ENCODE data around the gene CDH23.
A peak's percentile ranks its signal among the peaks of the same experiment; 100 is the strongest.

Gene CDH23

DNA sequence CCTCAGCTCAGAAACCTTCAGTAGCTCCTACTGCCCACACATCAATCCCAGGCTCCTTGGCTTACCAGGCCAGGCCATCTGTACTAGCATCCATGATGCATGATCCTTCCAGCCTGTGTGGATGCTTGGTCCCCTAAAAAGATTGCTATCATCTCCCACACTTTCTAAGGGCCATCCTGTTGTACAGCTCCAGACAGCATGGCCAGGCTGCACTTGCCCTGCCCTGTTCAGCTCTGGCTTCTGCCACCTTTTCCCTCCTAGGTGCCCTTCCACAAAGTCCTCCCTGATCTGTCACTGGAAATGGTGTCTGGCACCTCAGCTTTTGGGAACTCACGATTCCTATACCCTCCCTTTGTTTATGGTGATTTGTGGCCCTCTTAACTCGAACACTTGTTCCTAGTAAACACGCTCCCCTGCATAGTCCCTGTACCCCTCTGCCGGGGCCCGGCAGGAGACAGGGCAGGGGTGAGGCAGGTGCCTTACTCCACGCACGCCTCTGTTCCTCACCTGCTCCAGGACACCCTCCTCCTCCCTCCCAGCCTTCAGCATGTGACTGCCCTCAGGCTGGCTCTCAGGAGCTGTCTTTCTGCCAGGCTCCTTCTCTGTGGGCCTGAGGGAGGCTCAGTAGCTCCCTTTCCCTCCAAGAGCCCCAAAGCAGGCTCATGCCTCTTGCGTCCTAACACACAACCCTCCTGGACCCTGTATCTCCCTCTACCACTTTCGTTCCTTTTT, 71.8 kb downstream of the CDH23 start:
- Mint-ChIP-seq H3K27ac (no peak overlapping the region), H3K4me3 (no peak overlapping the region), H3K36me3 (ENCODE audit: low read depth) (no peaks in the 10 kb centered on the region), H3K4me1 (ENCODE audit: low read depth) (no peaks in the 10 kb centered on the region), H3K9me3 (no peaks in the 10 kb centered on the region), H3K27me3 (no peaks in the 10 kb centered on the region)
- intact Hi-C loops (cut with micrococcal nuclease) = no loop called here

DNA sequence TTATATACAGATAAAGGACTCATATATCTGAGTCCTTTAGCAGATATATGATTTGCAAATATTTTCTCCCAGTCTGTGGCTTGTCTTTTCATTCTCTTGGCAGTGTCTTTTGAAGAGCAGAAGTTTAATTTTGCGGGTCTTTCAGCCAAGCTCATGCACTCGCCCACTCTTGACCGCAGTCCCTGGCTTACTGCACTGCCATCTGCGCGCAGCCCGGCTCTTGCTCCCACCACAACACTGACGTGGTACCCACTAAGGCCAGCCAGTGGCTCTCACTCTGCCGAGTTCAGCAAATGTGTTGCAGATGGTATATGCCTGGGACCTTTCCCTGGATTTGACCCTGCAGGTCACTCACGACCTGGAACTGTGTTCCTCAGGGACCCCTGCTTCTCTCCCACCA, 74.3 kb downstream of the CDH23 start:
- H3K4me1 Mint-ChIP-seq (ENCODE audit: low read depth) = peaks cover 16% of the 10 kb centered on the region
- no peaks in the 10 kb centered on the region for H3K9me3 Mint-ChIP-seq
- no peak overlapping the region for H3K27ac Mint-ChIP-seq
- no peaks in the 10 kb centered on the region for H3K36me3 Mint-ChIP-seq (ENCODE audit: low read depth)
- no peak overlapping the region for H3K4me3 Mint-ChIP-seq
- intact Hi-C loops (cut with micrococcal nuclease) = loop anchor here (10.0 kb wide), 1 partner anchor 86 kb away; no protein-coding TSS in a partner anchor
- H3K27me3 Mint-ChIP-seq = no peaks in the 10 kb centered on the region

DNA sequence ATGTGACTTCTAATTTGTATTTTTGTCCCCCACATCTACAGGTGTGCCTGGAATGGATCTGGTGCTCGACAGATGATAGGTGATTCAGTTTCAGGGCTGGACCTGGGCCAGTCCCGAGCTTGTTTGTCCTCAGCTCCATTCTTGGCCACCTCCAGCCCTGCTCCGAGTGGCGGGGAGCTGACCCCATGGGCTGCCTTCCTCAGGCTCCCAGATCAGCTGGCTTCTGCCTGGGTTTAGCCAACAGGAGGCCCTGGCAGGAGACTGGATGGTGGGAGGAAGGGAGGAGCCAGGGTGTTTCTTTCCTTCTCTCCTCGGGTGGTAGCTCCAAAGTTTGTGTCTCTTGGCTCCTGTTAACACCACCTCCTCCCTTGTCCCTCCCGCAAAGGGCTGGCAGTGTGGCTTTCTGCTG, 75.2 kb downstream of the CDH23 start:
- intact Hi-C loops (cut with micrococcal nuclease) = loop anchor here (10.0 kb wide), 1 partner anchor 87 kb away; no protein-coding TSS in a partner anchor
- H3K27ac Mint-ChIP-seq = no peak overlapping the region
- no peaks in the 10 kb centered on the region for H3K27me3 Mint-ChIP-seq
- peaks cover 25% of the 10 kb centered on the region for H3K4me1 Mint-ChIP-seq (ENCODE audit: low read depth)
- H3K9me3 Mint-ChIP-seq = no peaks in the 10 kb centered on the region
- no peaks in the 10 kb centered on the region for H3K36me3 Mint-ChIP-seq (ENCODE audit: low read depth)
- H3K4me3 Mint-ChIP-seq = no peak overlapping the region

DNA sequence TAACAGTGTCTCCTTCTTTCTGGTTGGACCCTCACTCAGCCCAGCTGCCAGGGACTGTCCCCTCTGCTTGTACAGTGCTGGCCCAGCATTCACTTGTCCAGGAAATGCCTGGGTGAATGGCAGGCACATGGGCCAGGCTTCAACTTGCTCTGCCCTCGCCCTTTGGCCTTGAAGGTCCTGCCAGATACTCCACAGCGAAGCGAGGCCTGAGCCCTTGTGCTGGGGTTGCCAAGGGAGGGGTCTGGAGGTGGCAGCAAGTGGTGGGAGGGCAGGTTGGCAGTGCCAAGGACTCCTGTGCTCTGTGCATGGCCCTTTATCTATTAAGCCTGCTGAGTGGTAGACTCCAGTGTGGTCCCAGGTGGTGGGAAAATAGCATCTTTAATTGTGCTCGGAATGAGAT, 75.7 kb downstream of the CDH23 start:
- no peak overlapping the region for H3K4me3 Mint-ChIP-seq
- H3K9me3 Mint-ChIP-seq = no peaks in the 10 kb centered on the region
- H3K27ac Mint-ChIP-seq = no peak overlapping the region
- H3K4me1 Mint-ChIP-seq (ENCODE audit: low read depth) = peaks cover 25% of the 10 kb centered on the region
- intact Hi-C loops (cut with micrococcal nuclease) = loop anchor here (10.0 kb wide), 1 partner anchor 88 kb away; no protein-coding TSS in a partner anchor
- H3K27me3 Mint-ChIP-seq = peaks cover 1% of the 10 kb centered on the region
- H3K36me3 Mint-ChIP-seq (ENCODE audit: low read depth) = no peaks in the 10 kb centered on the region

DNA sequence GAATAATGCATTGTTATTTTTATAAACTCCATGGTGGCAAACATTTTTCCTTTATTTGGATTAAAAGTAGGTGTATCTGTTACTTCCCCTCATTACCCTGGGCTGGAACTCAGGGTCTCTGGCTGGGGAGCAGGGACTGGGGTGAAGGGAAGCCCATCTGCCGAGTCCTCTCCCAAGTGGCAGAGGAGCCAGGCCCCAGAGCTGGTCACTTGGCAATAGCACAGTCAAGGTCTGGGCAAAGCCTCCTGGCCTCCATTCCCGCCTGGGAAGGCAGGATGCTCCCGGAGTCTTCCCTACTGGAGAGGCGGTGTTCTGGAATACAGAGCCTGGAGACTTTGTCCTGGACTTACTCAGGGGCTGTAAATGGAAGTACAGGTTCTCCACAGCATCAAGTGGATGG, 76.2 kb downstream of the CDH23 start:
- H3K27ac Mint-ChIP-seq = no peak overlapping the region
- H3K4me1 Mint-ChIP-seq (ENCODE audit: low read depth) = peaks cover 25% of the 10 kb centered on the region
- H3K36me3 Mint-ChIP-seq (ENCODE audit: low read depth) = no peaks in the 10 kb centered on the region
- peaks cover 1% of the 10 kb centered on the region for H3K27me3 Mint-ChIP-seq
- intact Hi-C loops (cut with micrococcal nuclease) = loop anchor here (10.0 kb wide), 1 partner anchor 88 kb away; no protein-coding TSS in a partner anchor
- no peak overlapping the region for H3K4me3 Mint-ChIP-seq
- H3K9me3 Mint-ChIP-seq = no peaks in the 10 kb centered on the region

DNA sequence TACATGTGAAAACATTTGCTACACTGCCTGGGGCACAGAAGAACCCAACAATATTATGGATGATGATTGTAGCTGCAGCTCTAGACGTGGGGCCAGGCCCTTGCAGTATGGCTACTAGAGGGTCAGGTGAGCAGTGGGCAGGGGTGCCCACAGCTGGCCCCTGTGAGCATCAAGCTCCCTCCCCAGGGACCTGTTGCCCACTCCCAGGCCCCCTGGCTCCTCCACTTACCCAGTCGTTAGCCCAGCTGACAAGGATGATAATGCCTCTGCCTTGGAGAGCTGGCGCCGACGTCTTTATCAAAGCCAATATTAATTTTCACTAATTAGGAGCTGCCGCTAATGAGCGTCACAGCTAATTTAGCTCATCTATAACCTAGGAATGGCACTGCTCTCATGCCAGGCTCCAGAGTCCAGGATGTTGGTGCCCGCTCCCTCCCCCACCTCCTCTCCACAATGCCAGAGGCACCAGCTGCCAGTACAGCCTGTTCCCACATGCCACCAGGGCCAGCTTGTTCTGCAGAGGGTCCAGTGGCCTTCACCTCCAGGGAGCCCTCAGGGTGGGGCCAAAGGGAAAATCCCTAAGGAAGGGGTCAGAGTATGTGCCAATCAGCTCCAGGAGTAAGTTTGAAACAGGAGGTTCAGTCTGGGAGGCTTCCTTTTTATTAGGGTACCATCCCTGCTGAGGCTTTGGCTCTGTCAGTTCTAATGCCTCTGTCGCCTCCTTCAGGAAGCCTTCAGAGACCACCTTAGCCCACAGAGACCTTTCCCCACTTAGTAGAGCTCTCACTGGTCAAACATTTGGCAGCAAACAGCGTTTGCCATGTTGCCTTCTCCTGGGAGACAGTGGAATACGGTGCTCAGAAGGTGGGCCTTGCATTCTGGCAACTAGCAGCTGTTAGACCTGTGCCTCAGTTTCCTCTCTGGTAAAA, 77.2 kb downstream of the CDH23 start:
- H3K27ac Mint-ChIP-seq = peak overlapping the region; percentile 81
- H3K4me1 Mint-ChIP-seq (ENCODE audit: low read depth) = peaks cover 33% of the 10 kb centered on the region
- H3K36me3 Mint-ChIP-seq (ENCODE audit: low read depth) = no peaks in the 10 kb centered on the region
- H3K27me3 Mint-ChIP-seq = peaks cover 4% of the 10 kb centered on the region
- intact Hi-C loops (cut with micrococcal nuclease) = loop anchor here (10.0 kb wide), 1 partner anchor 89 kb away; no protein-coding TSS in a partner anchor
- H3K4me3 Mint-ChIP-seq = no peak overlapping the region
- H3K9me3 Mint-ChIP-seq = no peaks in the 10 kb centered on the region

DNA sequence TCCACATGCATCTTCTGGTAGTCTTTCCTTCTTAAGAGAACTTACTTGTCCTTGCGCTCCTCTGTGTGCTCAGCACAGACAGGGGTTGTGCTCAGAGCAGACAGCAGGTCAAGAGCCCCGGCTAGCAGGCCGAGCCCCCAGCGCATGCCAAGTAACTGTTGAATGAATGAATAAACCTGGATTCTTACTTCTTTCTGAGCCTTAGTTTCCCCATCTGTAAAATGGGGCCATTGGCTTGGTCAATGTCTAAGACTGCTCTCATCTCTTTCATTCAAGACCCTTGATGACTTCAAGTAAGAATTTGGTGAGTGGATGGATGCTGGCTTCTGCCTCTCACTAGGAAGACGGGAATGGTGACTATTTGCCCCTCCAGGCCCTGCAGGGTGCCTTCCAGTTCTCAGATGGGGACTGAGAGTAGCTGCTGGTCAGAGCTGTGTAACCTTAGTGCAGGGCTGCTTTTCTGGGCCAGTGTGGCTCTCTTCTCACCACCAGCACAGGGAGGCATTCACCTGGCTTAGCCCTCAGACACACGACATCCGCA, 78.1 kb downstream of the CDH23 start:
- Mint-ChIP-seq H3K27ac (peak overlapping the region; percentile 81), H3K27me3 (peaks cover 4% of the 10 kb centered on the region), H3K4me3 (no peak overlapping the region), H3K4me1 (ENCODE audit: low read depth) (peaks cover 36% of the 10 kb centered on the region), H3K36me3 (ENCODE audit: low read depth) (no peaks in the 10 kb centered on the region), H3K9me3 (no peaks in the 10 kb centered on the region)
- intact Hi-C loops (cut with micrococcal nuclease) = loop anchor here (10.0 kb wide), 1 partner anchor 90 kb away; no protein-coding TSS in a partner anchor

DNA sequence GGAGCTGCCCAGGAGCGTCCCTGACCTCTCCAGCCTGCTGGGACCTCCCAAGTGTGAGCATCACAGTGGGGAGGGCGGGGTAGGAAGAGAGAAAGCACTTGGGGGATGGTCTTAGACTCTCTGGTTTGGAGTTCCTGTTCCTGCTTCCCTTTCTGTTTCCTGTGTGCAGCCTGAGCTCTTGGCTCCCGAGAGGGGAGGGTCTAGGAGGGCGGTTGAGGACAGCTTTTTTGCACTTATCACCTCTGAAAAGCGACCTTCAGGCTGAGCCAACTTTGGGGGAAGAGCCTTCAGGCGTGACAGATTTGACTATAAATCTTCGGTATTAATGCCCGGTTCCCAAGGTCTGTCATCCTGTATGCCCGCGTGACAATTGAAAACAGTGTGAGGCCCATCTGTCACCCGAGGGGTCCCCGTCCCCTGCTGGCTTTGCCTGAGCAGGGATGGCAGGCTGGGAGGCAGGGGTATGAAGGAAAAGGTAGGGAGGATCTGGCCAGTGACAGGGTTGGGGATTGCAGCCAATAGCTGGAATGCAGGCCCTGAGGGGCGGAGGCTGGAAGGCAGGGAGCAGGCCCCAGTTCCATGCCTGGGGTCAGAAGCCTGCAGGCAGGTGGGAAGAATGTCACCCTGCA, 78.6 kb downstream of the CDH23 start:
- Mint-ChIP-seq H3K36me3 (ENCODE audit: low read depth) (no peaks in the 10 kb centered on the region), H3K27ac (peak overlapping the region; percentile 81), H3K4me3 (peak overlapping the region; percentile 60), H3K27me3 (peaks cover 4% of the 10 kb centered on the region), H3K9me3 (no peaks in the 10 kb centered on the region), H3K4me1 (ENCODE audit: low read depth) (peaks cover 36% of the 10 kb centered on the region)
- intact Hi-C loops (cut with micrococcal nuclease) = loop anchor here (10.0 kb wide), 1 partner anchor 91 kb away; no protein-coding TSS in a partner anchor

DNA sequence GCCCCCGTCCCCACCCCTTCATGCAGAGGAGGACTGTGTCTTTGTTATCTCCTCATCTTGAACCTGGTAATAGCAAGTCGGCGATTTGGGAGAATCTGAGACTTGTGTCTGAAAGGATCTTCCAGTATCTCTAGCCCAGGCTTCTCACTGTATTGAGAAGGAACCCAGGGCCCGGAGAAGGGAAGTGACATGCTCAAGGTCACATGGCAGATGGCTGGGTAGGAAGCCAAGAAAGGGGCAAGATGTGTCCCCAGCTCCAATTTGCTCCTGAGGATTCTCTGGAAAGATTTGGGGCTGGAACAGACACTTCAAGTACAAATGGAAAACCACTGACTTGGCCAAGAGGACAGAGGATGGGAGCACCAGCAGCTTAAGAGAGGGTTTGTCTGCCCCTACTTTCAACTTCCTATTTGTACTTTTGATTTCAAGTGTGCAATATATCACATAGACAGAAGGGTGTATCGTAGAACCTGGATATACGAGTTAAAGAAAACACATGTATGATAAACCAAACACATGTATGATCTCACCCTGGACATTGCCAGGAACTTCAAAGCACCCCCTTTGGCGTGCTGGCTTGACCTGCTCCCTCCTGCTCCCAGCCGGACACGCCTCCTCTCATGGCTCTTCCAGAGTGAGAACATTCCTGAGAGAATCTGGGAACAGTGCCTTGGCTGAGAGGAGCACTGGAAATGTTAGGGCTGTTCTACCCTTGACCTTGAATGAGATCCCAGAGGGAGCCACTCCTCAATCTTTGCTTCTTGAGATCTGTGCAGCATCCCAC, 79.7 kb downstream of the CDH23 start:
- Mint-ChIP-seq H3K9me3 (no peaks in the 10 kb centered on the region), H3K36me3 (ENCODE audit: low read depth) (no peaks in the 10 kb centered on the region), H3K4me3 (no peak overlapping the region), H3K27me3 (peaks cover 6% of the 10 kb centered on the region), H3K27ac (peak overlapping the region; percentile 81), H3K4me1 (ENCODE audit: low read depth) (peaks cover 36% of the 10 kb centered on the region)
- intact Hi-C loops (cut with micrococcal nuclease) = loop anchor here (10.0 kb wide), 1 partner anchor 92 kb away; no protein-coding TSS in a partner anchor

DNA sequence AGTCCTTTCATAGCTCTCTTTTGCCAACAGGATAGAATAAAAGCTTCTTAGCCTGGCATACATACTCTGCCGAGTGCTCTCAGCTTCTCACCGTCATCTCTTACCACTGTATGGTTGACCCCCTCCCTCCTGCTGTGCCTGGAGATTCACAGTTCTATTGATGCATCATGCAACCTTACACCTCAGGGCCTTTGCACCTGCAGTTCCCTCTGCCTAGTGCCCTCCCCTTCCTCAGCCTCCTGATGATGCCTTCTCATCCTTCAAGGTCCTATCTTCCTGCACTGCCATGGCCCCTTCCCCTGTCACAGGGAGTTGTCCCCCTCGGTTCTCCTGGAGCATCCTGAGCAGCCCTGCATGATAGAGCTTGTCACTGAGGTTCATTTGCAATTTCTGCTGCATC, 81.5 kb downstream of the CDH23 start:
- Mint-ChIP-seq H3K36me3 (ENCODE audit: low read depth) (no peaks in the 10 kb centered on the region), H3K4me3 (no peak overlapping the region), H3K27ac (peak overlapping the region; percentile 5), H3K27me3 (peaks cover 6% of the 10 kb centered on the region), H3K4me1 (ENCODE audit: low read depth) (peaks cover 36% of the 10 kb centered on the region), H3K9me3 (no peaks in the 10 kb centered on the region)
- intact Hi-C loops (cut with micrococcal nuclease) = loop anchor here (10.0 kb wide), 1 partner anchor 93 kb away; no protein-coding TSS in a partner anchor

DNA sequence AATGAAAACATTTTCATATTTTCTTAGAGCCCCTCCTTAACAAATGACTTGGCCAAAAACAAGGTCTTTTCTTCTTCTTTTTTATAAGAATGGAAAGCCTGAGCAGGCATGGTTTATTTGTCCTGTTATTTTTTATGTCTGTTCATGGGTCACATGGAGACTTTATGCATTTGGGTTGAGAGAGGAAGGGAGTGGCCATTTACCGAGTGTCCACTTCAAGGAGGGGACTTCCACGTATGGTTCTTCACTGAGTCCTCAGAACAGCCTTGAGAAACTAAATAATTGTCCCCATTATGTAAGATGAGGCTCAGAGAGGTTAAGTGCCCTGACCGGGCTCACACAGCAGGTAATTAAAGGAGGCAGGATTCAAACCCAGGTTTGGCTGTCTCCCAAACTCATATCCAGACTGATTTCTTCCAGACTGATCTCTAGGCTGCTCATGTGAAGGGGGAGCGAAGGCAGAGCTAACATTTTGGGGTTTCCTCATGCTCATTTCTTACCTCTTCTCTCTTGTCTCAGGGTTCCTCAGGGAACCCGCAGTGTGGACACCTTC, 82.2 kb downstream of the CDH23 start:
- peak overlapping the region; percentile 21 for H3K27ac Mint-ChIP-seq
- peaks cover 8% of the 10 kb centered on the region for H3K27me3 Mint-ChIP-seq
- no peak overlapping the region for H3K4me3 Mint-ChIP-seq
- intact Hi-C loops (cut with micrococcal nuclease) = loop anchor here (10.0 kb wide), 1 partner anchor 94 kb away; no protein-coding TSS in a partner anchor
- no peaks in the 10 kb centered on the region for H3K36me3 Mint-ChIP-seq (ENCODE audit: low read depth)
- no peaks in the 10 kb centered on the region for H3K9me3 Mint-ChIP-seq
- peaks cover 36% of the 10 kb centered on the region for H3K4me1 Mint-ChIP-seq (ENCODE audit: low read depth)

DNA sequence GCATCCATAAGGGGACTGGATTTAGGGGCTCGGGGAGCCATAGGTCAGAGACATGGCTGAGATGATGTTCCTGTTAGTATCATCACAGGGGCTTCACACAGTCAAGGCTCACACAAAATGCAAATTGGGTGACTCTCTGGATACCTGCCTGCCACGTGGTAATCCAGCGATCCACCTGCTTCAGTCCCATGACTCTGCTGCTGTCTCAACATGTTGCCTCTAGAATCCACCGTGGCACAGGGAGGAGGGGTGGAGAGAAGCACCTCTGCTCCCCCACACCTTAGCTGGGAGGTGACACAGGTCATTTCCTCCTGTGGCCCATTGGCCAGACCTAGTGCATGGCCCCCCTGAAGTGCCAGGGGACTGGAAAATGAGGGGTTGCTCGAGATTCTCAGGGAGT, 83.1 kb downstream of the CDH23 start:
- intact Hi-C loops (cut with micrococcal nuclease) = loop anchor here (10.0 kb wide), 3 partner anchors 95 to 225 kb away; partner anchors contain the start of gene SLC29A3
- H3K27ac Mint-ChIP-seq = no peak overlapping the region
- H3K4me1 Mint-ChIP-seq (ENCODE audit: low read depth) = peaks cover 33% of the 10 kb centered on the region
- H3K9me3 Mint-ChIP-seq = no peaks in the 10 kb centered on the region
- no peaks in the 10 kb centered on the region for H3K36me3 Mint-ChIP-seq (ENCODE audit: low read depth)
- H3K27me3 Mint-ChIP-seq = peaks cover 9% of the 10 kb centered on the region
- no peak overlapping the region for H3K4me3 Mint-ChIP-seq

All from dendritic cell treated with granulocyte-macrophage colony-stimulating factor and Interleukin-4, amounts not matched to agents 40 ng/mL and 50 ng/mL, for 4 days (primary cell).